ENCODE measurements around the gene NFAM1. TPM values are rescaled to one million over a fixed set of nuclear protein-coding genes. Genes with fewer than 3 reads are reported as not detected.

Gene NFAM1
- total and polyA plus RNA-seq, 2 experiments from 2014 or later, result 0.11 to 0.49 TPM

GRCh38 chr22:42399315-42400271 lies 32.6 kb downstream of the NFAM1 start:
- Mint-ChIP-seq H3K9me3 (no peaks in the 10 kb centered on the region), H3K4me3 (no peak overlapping the region), H3K36me3 (ENCODE audit: low read depth) (no peaks in the 10 kb centered on the region; the same call in 2 of the 3 replicates), H3K4me1 (peaks cover 34% of the 10 kb centered on the region), H3K27me3 (ENCODE audit: insufficient read depth, low read depth, poor library complexity) (peaks cover 8% of the 10 kb centered on the region), H3K27ac (no peak overlapping the region)
- no peaks in the 10 kb centered on the region for H4K20me1 ChIP-seq (replicated peaks; ENCODE audit: insufficient read depth)
- 0 out of 2 replicates have a peak, but pooled peaks cover 5% of the 10 kb centered on the region for H3F3A ChIP-seq (replicated peaks; ENCODE audit: low read depth)
- no peak overlapping the region for H3K4me3 ChIP-seq
- TF ChIP-seq CTCF (conservative IDR thresholded peaks at IDR 0.05; ENCODE audit: low read depth in 2 of 2), result peak in 1 of 2 experiments; percentile 41; a peak in 2 of 4 replicates
- TF ChIP-seq JUNB (IDR thresholded peaks at IDR 0.05; ENCODE audit: unreplicated experiment), result no peak
- TF ChIP-seq ZNF331 (CRISPR knock-in tag; IDR thresholded peaks at IDR 0.05; ENCODE audit: low read depth), result no peak
- ATAC-seq (peak; percentile 61), DNase-seq (ENCODE audit: low spot score) (peak; percentile 54)
- no peaks in the 10 kb centered on the region for H3K27me3 ChIP-seq (ENCODE audit: insufficient read depth)
- H3K79me2 ChIP-seq (replicated peaks; ENCODE audit: insufficient read depth), result no peaks in the 10 kb centered on the region
- H3K9me2 ChIP-seq (ENCODE audit: insufficient read depth), result no peaks in the 10 kb centered on the region
- H3K4me2 ChIP-seq, result no peak overlapping the region
- H3K27ac ChIP-seq (ENCODE audit: low read depth), result no peak overlapping the region
- H2AFZ ChIP-seq, result peak overlapping the region; percentile 19; the same call in 1 of the 2 replicates
- no peaks in the 10 kb centered on the region for H3K36me3 ChIP-seq (ENCODE audit: insufficient read depth)
- H3K4me1 ChIP-seq (ENCODE audit: insufficient read depth), result peaks cover 6% of the 10 kb centered on the region; the same call in 1 of the 2 replicates

- DNase-seq (ENCODE audit: low spot score) (no peak), ATAC-seq (no peak)
- Histone ChIP-seq H3K36me3 (ENCODE audit: insufficient read depth) (no peaks in the 10 kb centered on the region), H3K4me3 (no peak overlapping the region), H2AFZ (no peak overlapping the region), H3K27ac (ENCODE audit: low read depth) (no peak overlapping the region), H3K27me3 (ENCODE audit: insufficient read depth) (no peaks in the 10 kb centered on the region), H3K9me2 (ENCODE audit: insufficient read depth) (no peaks in the 10 kb centered on the region), H3K79me2 (replicated peaks; ENCODE audit: insufficient read depth) (no peaks in the 10 kb centered on the region), H3K4me2 (no peak overlapping the region), H3K4me1 (ENCODE audit: insufficient read depth) (no peaks in the 10 kb centered on the region), H4K20me1 (replicated peaks; ENCODE audit: insufficient read depth) (no peaks in the 10 kb centered on the region), H3F3A (replicated peaks; ENCODE audit: low read depth) (0 out of 2 replicates have a peak, but pooled peaks cover 5% of the 10 kb centered on the region)
- no peaks in the 10 kb centered on the region for H3K9me3 Mint-ChIP-seq
- H3K27me3 Mint-ChIP-seq (ENCODE audit: insufficient read depth, low read depth, poor library complexity), result peaks cover 5% of the 10 kb centered on the region
- no peaks in the 10 kb centered on the region; the same call in 2 of the 3 replicates for H3K36me3 Mint-ChIP-seq (ENCODE audit: low read depth)
- peaks cover 20% of the 10 kb centered on the region for H3K4me1 Mint-ChIP-seq
- H3K4me3 Mint-ChIP-seq, result no peak overlapping the region
- H3K27ac Mint-ChIP-seq, result no peak overlapping the region
- TF ChIP-seq ZNF462 (CRISPR knock-in tag; IDR thresholded peaks at IDR 0.05) (no peak), EZH2phosphoT487 (IDR thresholded peaks at IDR 0.05; ENCODE audit: unreplicated experiment) (no peak), NANOG (IDR thresholded peaks at IDR 0.05; ENCODE audit: borderline replicate concordance) (no peak)
Measured at GRCh38 chr22:42397332-42398249, 34.6 kb downstream of the NFAM1 start.

Data from GM23338 (cell line).